Duodenal mucosa (tissue), 2 donors: Measurements from ENCODE around the gene PON3.

ENCODE experiments used
- H3K27ac ChIP-seq: one replicate; pipeline ENCODE4 v1.7.0; 2013; ENCODE audit warnings: low read depth, low read length
- H3K27me3 ChIP-seq, 2 donors: one replicate each; pipeline ENCODE4 v1.7.0; 2013; ENCODE audit warnings: low read length in 2 of 2, control low read depth in 1 of 2; ENCODE audit not compliant: insufficient read depth in 2 of 2, control insufficient read depth in 1 of 2
- H3K36me3 ChIP-seq, 2 donors: one replicate each; pipeline ENCODE4 v1.7.0; 2013; ENCODE audit warnings: low read length in 2 of 2, control low read depth in 1 of 2; ENCODE audit not compliant: insufficient read depth in 2 of 2, control insufficient read depth in 1 of 2
- H3K4me1 ChIP-seq, 2 donors: one replicate each; pipeline ENCODE4 v1.7.0; 2013; ENCODE audit warnings: low read length in 2 of 2, control low read depth in 1 of 2; ENCODE audit not compliant: insufficient read depth in 2 of 2, control insufficient read depth in 1 of 2
- H3K4me3 ChIP-seq, 2 donors: one replicate each; pipeline ENCODE4 v1.7.0; 2013; ENCODE audit warnings: low read length in 2 of 2, low read depth in 1 of 2
- H3K9ac ChIP-seq, 2 donors: one replicate each; pipeline ENCODE4 v1.7.0; 2013; ENCODE audit warnings: low read length in 2 of 2, low read depth in 1 of 2
- H3K9me3 ChIP-seq, 2 donors: one replicate each; pipeline ENCODE4 v1.7.0; 2013; ENCODE audit warnings: low read length in 2 of 2, control low read depth in 1 of 2; ENCODE audit not compliant: control insufficient read depth in 1 of 2

The PON3 gene

DNA sequence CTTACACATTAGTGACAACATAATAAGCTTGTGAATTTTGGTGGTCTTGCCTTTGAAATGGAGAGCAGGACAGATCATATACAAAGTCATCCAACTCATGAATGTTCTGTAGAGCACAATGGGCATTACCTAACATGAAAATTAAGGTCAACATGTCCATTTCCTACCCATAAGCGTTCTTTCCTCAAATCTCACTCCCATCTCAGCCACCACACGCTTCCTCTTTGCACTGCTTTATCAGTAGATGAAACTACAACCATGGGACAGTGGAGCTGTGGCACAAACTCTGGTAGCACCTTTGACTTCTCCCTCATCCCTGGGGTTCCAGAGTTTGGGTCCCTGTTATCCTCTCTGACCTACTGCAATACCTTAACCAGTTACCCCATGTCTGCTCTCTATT is 36.4 kb upstream of the PON3 start:
- no peak overlapping the region for H3K9ac ChIP-seq
- peaks cover 0 to 2% of the 10 kb centered on the region in 2 donors for H3K9me3 ChIP-seq
- H3K4me3 ChIP-seq: no peak overlapping the region
- no peaks in the 10 kb centered on the region for H3K27me3 ChIP-seq
- H3K27ac ChIP-seq: no peak overlapping the region
- H3K36me3 ChIP-seq: no peaks in the 10 kb centered on the region
- peaks cover 13 to 16% of the 10 kb centered on the region in 2 donors for H3K4me1 ChIP-seq

DNA sequence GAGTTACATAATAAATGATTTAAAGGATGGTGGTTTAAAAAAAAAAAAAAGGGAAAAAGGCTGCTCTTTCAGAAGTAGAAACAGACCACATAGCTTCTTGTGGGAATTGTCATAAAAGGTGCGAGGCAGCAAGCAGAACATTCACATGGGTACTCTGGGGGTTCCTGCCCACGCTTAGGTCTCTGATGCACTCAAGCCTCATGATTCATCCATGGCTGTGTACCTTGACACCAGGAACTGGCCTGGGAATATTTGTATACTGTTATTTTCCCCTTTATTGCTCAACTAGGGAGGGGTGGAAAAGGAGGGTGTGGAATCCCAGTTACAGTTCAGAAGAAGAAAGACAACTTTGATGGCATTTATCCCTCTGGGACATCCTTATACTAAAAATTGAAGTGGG is 34.7 kb upstream of the PON3 start:
- Histone ChIP-seq H3K4me1 (peaks cover 13 to 16% of the 10 kb centered on the region in 2 donors), H3K4me3 (no peak overlapping the region), H3K9me3 (peaks cover 0 to 2% of the 10 kb centered on the region in 2 donors), H3K9ac (no peak overlapping the region), H3K27ac (no peak overlapping the region), H3K36me3 (no peaks in the 10 kb centered on the region), H3K27me3 (no peaks in the 10 kb centered on the region)

DNA sequence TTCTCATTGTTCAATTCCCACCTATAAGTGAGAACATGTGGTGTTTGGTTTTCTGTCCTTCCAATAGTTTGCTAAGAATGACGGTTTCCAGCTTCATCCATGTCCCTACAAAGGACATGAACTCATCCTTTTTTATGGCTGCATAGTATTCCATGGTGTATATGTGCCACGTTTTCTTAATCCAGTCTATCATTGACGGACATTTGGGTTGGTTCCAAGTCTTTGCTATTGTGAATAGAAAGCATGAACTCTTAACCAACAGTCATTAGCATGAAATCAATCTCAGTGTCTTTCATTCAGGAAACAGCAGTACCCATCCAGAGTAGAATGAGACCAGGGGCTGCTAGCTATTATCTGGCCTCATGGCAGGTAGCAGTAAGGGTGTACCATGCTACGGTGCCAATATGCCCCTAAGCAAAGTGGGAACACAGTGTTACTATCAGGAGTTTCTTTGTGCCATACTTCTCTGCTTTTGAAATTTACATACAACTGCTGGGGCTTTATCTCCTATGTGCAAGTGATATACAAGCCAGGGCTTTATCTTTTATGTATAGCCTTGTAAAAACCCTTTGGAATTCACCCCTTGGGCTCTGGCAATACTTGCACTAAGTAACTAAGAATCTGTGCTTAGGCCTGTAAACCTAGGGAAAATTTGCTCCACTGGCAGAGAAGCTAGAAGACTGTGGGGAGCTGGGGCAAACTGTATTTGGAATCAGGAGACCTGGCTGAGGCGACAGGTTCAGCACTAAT is 33.2 kb upstream of the PON3 start:
- H3K27me3 ChIP-seq: no peaks in the 10 kb centered on the region

DNA sequence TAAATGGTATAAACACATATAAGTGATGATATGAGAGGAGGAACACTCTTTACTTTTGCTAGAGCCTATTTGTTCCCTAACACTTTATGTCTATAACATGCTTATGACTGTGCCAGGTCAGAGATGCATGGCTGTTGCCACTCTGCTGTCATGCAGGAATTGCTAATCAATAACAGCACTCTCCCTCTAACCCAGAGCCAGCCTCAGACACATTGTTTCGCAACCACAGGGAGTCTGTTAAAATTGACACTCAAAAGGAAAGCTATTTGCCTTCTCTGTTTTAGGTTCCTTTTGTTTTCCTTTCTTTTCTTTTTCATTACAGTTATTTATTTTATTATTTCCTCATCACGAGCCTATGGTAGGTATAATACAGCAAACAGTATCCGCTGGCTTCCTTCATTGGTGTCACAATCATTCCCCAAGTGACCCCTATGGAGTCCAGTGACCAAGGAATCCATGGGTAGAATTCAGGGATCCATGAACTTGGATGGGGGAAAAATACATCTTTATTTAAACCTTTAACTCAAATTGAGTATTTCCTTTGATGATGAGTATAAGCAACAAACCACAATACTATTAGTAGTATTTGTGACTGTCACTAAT is 31.8 kb upstream of the PON3 start:
- Histone ChIP-seq H3K9ac (no peak overlapping the region), H3K9me3 (peaks cover 0 to 2% of the 10 kb centered on the region in 2 donors), H3K27me3 (no peaks in the 10 kb centered on the region), H3K36me3 (peaks cover 0 to 10% of the 10 kb centered on the region in 2 donors), H3K4me3 (no peak overlapping the region), H3K27ac (no peak overlapping the region), H3K4me1 (peaks cover 8 to 13% of the 10 kb centered on the region in 2 donors)

More for the DNA sequence above, 33.2 kb upstream of the PON3 start:
- Histone ChIP-seq H3K9me3 (peaks cover 0 to 2% of the 10 kb centered on the region in 2 donors), H3K4me1 (peaks cover 8 to 13% of the 10 kb centered on the region in 2 donors), H3K4me3 (no peak overlapping the region), H3K9ac (no peak overlapping the region), H3K27ac (no peak overlapping the region), H3K36me3 (no peaks in the 10 kb centered on the region)

DNA sequence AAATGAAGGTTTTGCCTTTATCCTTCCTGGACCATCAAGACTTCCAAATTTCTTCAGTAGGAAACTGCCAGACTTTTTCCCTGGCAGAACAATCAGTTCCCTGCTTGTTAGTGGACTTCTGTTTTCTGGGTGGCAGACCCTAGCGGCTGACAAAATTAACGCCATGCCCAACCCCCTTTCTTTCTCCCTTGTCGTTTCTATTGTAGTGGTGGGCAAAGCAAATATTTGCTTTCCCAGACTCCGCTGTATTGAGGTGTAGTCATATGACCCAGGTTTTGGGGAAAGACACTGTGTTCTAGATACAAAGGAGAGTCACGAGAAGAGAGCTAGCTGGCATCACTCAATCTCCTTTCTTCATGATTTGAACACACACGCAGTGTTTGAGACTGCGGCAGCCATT is 31.0 kb upstream of the PON3 start:
- H3K9me3 ChIP-seq: peaks cover 0 to 2% of the 10 kb centered on the region in 2 donors
- peaks cover 4 to 9% of the 10 kb centered on the region in 2 donors for H3K4me1 ChIP-seq
- no peaks in the 10 kb centered on the region for H3K27me3 ChIP-seq
- H3K27ac ChIP-seq: no peak overlapping the region
- H3K4me3 ChIP-seq: no peak overlapping the region
- H3K9ac ChIP-seq: no peak overlapping the region
- peaks cover 0 to 10% of the 10 kb centered on the region in 2 donors for H3K36me3 ChIP-seq

DNA sequence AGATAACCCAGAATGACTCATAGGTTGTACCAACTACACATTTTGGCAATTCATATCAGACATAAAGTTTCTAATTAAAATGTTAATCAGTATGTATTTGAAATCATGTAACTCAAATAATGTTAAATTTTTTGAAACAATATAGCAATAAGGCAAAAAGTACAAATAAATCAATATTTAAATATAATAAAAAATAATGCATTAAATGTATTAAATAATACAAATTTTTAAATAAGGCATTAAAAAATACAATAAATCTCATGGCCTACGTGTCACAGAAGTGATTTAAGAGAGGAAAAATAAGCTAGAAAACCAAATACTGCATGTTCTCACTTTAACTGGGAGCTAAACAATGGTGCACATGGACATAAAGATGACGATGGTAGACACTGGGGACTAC is 29.5 kb upstream of the PON3 start:
- no peak overlapping the region for H3K27ac ChIP-seq
- peaks cover 0 to 14% of the 10 kb centered on the region in 2 donors for H3K4me1 ChIP-seq
- peaks cover 0 to 10% of the 10 kb centered on the region in 2 donors for H3K36me3 ChIP-seq
- no peak overlapping the region for H3K9ac ChIP-seq
- no peak overlapping the region for H3K4me3 ChIP-seq
- H3K9me3 ChIP-seq: peaks cover 0 to 2% of the 10 kb centered on the region in 2 donors
- H3K27me3 ChIP-seq: no peaks in the 10 kb centered on the region

DNA sequence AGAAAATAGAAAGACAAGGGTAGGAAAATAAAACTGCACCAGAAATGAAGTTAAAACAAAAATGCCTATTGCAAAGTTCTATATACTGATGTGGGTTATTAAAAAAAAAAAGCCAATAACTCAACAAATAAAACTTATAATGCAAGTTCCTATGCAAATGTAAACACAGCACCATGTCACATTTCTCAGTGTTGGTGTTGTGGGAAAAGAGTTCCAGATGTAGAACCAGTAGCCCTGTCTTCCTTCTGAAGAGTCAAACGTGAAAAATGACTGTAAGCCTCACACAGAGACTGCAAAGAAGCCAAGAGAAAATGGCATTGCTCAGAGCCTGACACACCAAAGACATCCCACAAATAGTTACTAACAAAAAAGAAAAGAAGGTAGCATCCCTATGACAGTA is 28.5 kb upstream of the PON3 start:
- Histone ChIP-seq H3K9ac (no peak overlapping the region), H3K4me1 (peaks cover 0 to 13% of the 10 kb centered on the region in 2 donors), H3K36me3 (peaks cover 3 to 10% of the 10 kb centered on the region in 2 donors), H3K9me3 (peaks cover 0 to 2% of the 10 kb centered on the region in 2 donors), H3K4me3 (no peak overlapping the region), H3K27ac (no peak overlapping the region), H3K27me3 (no peaks in the 10 kb centered on the region)

DNA sequence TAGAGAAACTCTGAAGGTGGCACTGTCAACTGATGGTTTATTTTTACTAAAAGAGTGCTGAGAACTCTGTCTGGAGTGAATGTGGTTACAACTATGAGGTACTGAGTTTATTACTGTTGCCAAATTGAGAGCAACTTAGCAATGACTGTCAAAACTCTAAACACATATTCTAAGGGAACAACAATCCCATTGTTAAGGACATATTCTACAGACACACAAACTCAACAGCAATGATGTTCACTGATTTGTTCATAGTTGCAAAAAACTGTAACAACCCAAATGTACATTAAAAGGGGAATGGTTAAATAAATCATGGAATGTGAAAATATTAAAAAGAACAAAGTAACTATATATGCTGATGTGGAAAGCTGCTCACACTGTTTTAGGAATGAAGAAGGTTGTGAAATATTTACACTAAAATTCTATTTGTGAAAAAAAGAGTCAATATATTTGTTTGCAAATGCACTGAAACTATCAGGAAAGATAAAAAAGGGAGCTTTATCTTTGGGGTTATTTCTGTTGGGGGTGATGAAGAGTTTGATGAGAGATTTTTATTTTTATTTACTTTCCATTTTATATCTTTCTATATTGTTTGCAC is 25.8 kb upstream of the PON3 start:
- no peak overlapping the region for H3K27ac ChIP-seq
- peaks cover 7 to 10% of the 10 kb centered on the region in 2 donors for H3K36me3 ChIP-seq
- H3K4me3 ChIP-seq: no peak overlapping the region
- no peaks in the 10 kb centered on the region for H3K27me3 ChIP-seq
- H3K9ac ChIP-seq: no peak overlapping the region
- H3K4me1 ChIP-seq: peaks cover 0 to 13% of the 10 kb centered on the region in 2 donors
- no peaks in the 10 kb centered on the region for H3K9me3 ChIP-seq

DNA sequence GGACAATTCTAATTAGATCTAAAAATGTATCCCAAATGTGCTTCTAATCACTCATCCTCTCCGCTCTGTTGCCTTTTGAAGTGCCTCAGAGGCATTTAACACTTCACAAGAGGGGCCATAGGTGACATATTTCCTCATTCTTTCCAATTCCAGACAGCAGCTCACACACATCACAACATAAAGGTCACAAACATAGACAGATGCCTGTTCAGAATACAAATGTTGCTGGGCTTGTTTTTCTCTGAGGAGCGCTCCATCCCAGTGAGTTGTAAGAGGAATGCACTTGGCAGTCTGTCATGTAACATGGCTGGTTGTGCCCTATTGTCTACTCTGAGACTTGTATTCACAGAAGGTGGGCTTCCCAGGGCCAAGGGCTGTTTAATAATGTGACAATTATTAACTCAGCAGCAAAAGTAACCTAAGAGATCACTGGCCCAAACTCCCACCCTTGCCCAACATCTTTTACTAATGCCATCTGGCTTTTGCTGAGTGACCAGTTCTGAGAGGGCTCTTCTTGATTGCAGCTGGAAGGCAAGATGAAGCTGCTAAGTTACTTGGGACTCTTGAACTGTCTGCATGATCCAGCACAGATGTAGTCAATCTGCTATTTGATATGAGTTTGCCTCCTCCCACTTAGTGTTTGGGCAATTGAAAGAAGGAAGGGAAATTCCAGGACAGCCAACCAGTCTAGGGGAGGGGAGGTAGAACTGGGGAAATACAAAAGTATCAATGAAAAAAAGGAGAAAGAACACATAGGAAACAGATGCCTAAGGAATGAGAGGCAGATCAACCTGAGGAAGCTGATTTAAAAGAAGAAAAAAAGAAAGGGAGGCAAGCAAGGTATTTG is 25.0 kb upstream of the PON3 start:
- no peaks in the 10 kb centered on the region for H3K27me3 ChIP-seq
- no peak overlapping the region for H3K4me3 ChIP-seq
- no peak overlapping the region for H3K9ac ChIP-seq
- no peak overlapping the region for H3K27ac ChIP-seq
- H3K36me3 ChIP-seq: peaks cover 7 to 10% of the 10 kb centered on the region in 2 donors
- H3K9me3 ChIP-seq: no peaks in the 10 kb centered on the region
- H3K4me1 ChIP-seq: peaks cover 0 to 13% of the 10 kb centered on the region in 2 donors
